Esophagus squamous epithelium (tissue), 4 donors: ENCODE measurements around the gene IPCEF1.

ENCODE experiments used
- CTCF ChIP-seq, 6 experiments: fragments of 450-650 bp in 4 of 6; fragments of 200-600 bp in 2 of 6; sonication (generic) in 2 of 6; IDR thresholded peaks; one replicate each; pipeline ENCODE4 v1.5.1; 2016 to 2019; ENCODE audit warnings: antibody characterized with exemption in 6 of 6, mild to moderate bottlenecking in 4 of 6, moderate library complexity in 4 of 6
- POLR2A ChIP-seq, 4 donors: fragments of 450-650 bp; IDR thresholded peaks; one replicate each; pipeline ENCODE4 v1.6.1; 2017; ENCODE audit warnings: antibody characterized with exemption in 4 of 4, mild to moderate bottlenecking in 4 of 4, moderate library complexity in 3 of 4

DNA sequence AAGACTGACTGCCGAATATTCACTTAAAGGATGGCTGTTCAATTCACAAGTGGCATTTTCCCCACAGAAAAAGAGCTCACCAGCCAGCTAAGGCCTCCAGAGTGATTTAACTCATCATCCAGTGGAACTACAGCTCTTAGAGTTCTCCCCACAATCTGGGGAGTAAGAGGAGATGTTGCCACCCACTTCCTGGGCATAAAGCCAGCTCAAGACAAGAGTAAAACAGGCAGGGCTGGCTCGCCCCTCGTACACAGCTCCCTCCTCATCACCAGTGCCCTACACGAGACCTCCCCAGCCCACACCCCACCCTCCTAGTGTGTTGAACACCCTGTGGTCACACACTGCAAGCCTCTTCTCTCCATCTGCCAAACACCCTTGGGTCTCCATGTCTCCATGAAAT is 47.2 kb upstream of the IPCEF1 start:
- TF ChIP-seq CTCF (IDR thresholded peaks at IDR 0.05) (no peak), POLR2A (IDR thresholded peaks at IDR 0.05) (no peak)
